ENCODE results near the gene SRGAP1.

SRGAP1 gene

GRCh38 chr12:64187370-64187769, 342.9 kb downstream of the SRGAP1 start:
- TF ChIP-seq ZNF362 (tag by site-specific recombination; IDR thresholded peaks at IDR 0.05) (no peak), ZNF658 (tag by site-specific recombination; IDR thresholded peaks at IDR 0.05) (no peak), ZNF521 (tag by site-specific recombination; IDR thresholded peaks at IDR 0.05) (no peak), ZNF561 (tag by site-specific recombination; IDR thresholded peaks at IDR 0.05; ENCODE audit: borderline replicate concordance) (no peak), IKZF3 (tag by site-specific recombination; IDR thresholded peaks at IDR 0.05) (no peak), WT1 (tag by site-specific recombination; IDR thresholded peaks at IDR 0.05) (no peak), ZNF174 (tag by site-specific recombination; IDR thresholded peaks at IDR 0.05) (no peak), ZNF138 (tag by site-specific recombination; IDR thresholded peaks at IDR 0.05; ENCODE audit: borderline replicate concordance) (no peak), ZNF221 (tag by site-specific recombination; IDR thresholded peaks at IDR 0.05; ENCODE audit: borderline replicate concordance) (no peak), ZNF26 (tag by site-specific recombination; IDR thresholded peaks at IDR 0.05) (no peak), ZNF791 (tag by site-specific recombination; IDR thresholded peaks at IDR 0.05) (no peak), ZNF514 (tag by site-specific recombination; IDR thresholded peaks at IDR 0.05) (no peak), SCRT1 (tag by site-specific recombination; IDR thresholded peaks at IDR 0.05; ENCODE audit: borderline replicate concordance) (no peak), YY2 (tag by site-specific recombination; IDR thresholded peaks at IDR 0.05) (no peak)
- TF ChIP-seq, protein P1, sequence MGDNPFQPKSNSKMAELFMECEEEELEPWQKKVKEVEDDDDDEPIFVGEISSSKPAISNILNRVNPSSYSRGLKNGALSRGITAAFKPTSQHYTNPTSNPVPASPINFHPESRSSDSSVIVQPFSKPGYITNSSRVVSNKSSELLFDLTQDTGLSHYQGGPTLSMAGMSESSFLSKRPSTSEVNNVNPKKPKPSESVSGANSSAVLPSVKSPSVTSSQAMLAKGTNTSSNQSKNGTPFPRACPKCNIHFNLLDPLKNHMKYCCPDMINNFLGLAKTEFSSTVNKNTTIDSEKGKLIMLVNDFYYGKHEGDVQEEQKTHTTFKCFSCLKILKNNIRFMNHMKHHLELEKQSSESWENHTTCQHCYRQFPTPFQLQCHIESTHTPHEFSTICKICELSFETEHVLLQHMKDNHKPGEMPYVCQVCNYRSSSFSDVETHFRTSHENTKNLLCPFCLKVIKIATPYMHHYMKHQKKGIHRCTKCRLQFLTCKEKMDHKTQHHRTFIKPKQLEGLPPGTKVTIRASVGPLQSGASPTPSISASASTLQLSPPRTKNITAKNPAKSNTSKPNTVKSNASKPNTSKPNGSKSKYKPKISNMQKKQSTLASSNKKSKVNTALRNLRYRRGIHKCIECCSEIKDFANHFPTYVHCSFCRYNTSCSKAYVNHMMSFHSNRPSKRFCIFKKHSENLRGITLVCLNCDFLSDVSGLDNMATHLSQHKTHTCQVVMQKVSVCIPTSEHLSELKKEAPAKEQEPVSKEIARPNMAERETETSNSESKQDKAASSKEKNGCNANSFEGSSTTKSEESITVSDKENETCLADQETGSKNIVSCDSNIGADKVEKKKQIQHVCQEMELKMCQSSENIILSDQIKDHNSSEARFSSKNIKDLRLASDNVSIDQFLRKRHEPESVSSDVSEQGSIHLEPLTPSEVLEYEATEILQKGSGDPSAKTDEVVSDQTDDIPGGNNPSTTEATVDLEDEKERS (tag by site-specific recombination; IDR thresholded peaks at IDR 0.05) = no peak
- ChIA-PET CTCF (no interaction called here), POLR2A (no interaction called here)
- no peaks in the 10 kb centered on the region; a peak in 1 of 3 replicates for H3K36me3 ChIP-seq (ENCODE audit: control insufficient read depth in 2 of 2, insufficient read depth in 1 of 2, low read length in 2 of 2)
- H3K9me3 ChIP-seq (ENCODE audit: control insufficient read depth, insufficient read depth, low read depth, low read length) = no peaks in the 10 kb centered on the region
- no peak overlapping the region for H3K4me3 ChIP-seq (ENCODE audit: low read depth, low read length)
- H3K27ac ChIP-seq (ENCODE audit: extremely low read depth, low read depth, low read length) = no peak overlapping the region
- H3K4me1 ChIP-seq (ENCODE audit: control insufficient read depth, insufficient read depth, low read length) = no peaks in the 10 kb centered on the region

GRCh38 chr12:64187794-64188193, 343.3 kb downstream of the SRGAP1 start:
- POLR2A ChIA-PET = no interaction called here
- CTCF ChIA-PET = no interaction called here
- Histone ChIP-seq H3K9me3 (ENCODE audit: control insufficient read depth, insufficient read depth, low read depth, low read length) (no peaks in the 10 kb centered on the region), H3K4me3 (ENCODE audit: low read depth, low read length) (no peak overlapping the region), H3K27ac (ENCODE audit: extremely low read depth, low read depth, low read length) (no peak overlapping the region), H3K4me1 (ENCODE audit: control insufficient read depth, insufficient read depth, low read length) (no peaks in the 10 kb centered on the region), H3K36me3 (ENCODE audit: control insufficient read depth in 2 of 2, insufficient read depth in 1 of 2, low read length in 2 of 2) (no peaks in the 10 kb centered on the region; a peak in 1 of 3 replicates)
- TF ChIP-seq, protein P2, sequence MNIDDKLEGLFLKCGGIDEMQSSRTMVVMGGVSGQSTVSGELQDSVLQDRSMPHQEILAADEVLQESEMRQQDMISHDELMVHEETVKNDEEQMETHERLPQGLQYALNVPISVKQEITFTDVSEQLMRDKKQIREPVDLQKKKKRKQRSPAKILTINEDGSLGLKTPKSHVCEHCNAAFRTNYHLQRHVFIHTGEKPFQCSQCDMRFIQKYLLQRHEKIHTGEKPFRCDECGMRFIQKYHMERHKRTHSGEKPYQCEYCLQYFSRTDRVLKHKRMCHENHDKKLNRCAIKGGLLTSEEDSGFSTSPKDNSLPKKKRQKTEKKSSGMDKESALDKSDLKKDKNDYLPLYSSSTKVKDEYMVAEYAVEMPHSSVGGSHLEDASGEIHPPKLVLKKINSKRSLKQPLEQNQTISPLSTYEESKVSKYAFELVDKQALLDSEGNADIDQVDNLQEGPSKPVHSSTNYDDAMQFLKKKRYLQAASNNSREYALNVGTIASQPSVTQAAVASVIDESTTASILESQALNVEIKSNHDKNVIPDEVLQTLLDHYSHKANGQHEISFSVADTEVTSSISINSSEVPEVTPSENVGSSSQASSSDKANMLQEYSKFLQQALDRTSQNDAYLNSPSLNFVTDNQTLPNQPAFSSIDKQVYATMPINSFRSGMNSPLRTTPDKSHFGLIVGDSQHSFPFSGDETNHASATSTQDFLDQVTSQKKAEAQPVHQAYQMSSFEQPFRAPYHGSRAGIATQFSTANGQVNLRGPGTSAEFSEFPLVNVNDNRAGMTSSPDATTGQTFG (tag by site-specific recombination; IDR thresholded peaks at IDR 0.05; ENCODE audit: borderline replicate concordance) = no peak
- TF ChIP-seq REPIN1 (tag by site-specific recombination; IDR thresholded peaks at IDR 0.05; ENCODE audit: low read depth) (no peak), ZNF341 (tag by site-specific recombination; IDR thresholded peaks at IDR 0.05; ENCODE audit: low read depth) (no peak), HOXC10 (CRISPR knock-in tag; IDR thresholded peaks at IDR 0.05) (no peak), ZFP69B (tag by site-specific recombination; IDR thresholded peaks at IDR 0.05) (no peak), ZNF221 (tag by site-specific recombination; IDR thresholded peaks at IDR 0.05; ENCODE audit: borderline replicate concordance) (no peak), ZNF530 (tag by site-specific recombination; IDR thresholded peaks at IDR 0.05; ENCODE audit: low read depth) (no peak)
- TF ChIP-seq, protein P3, sequence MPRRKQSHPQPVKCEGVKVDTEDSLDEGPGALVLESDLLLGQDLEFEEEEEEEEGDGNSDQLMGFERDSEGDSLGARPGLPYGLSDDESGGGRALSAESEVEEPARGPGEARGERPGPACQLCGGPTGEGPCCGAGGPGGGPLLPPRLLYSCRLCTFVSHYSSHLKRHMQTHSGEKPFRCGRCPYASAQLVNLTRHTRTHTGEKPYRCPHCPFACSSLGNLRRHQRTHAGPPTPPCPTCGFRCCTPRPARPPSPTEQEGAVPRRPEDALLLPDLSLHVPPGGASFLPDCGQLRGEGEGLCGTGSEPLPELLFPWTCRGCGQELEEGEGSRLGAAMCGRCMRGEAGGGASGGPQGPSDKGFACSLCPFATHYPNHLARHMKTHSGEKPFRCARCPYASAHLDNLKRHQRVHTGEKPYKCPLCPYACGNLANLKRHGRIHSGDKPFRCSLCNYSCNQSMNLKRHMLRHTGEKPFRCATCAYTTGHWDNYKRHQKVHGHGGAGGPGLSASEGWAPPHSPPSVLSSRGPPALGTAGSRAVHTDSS (tag by site-specific recombination; IDR thresholded peaks at IDR 0.05) = no peak
- TF ChIP-seq, protein P4, sequence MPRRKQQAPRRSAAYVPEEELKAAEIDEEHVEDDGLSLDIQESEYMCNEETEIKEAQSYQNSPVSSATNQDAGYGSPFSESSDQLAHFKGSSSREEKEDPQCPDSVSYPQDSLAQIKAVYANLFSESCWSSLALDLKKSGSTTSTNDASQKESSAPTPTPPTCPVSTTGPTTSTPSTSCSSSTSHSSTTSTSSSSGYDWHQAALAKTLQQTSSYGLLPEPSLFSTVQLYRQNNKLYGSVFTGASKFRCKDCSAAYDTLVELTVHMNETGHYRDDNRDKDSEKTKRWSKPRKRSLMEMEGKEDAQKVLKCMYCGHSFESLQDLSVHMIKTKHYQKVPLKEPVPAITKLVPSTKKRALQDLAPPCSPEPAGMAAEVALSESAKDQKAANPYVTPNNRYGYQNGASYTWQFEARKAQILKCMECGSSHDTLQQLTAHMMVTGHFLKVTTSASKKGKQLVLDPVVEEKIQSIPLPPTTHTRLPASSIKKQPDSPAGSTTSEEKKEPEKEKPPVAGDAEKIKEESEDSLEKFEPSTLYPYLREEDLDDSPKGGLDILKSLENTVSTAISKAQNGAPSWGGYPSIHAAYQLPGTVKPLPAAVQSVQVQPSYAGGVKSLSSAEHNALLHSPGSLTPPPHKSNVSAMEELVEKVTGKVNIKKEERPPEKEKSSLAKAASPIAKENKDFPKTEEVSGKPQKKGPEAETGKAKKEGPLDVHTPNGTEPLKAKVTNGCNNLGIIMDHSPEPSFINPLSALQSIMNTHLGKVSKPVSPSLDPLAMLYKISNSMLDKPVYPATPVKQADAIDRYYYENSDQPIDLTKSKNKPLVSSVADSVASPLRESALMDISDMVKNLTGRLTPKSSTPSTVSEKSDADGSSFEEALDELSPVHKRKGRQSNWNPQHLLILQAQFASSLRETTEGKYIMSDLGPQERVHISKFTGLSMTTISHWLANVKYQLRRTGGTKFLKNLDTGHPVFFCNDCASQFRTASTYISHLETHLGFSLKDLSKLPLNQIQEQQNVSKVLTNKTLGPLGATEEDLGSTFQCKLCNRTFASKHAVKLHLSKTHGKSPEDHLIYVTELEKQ (tag by site-specific recombination; IDR thresholded peaks at IDR 0.05; ENCODE audit: borderline replicate concordance) = no peak
